CD8-positive, alpha-beta memory T cell (primary cell): Measurements from ENCODE around the gene TRIM8. TPM values are rescaled to one million over a fixed set of nuclear protein-coding genes. Genes with fewer than 3 reads are reported as not detected.

Source experiments
- CTCF ChIA-PET: fragments of 350-600 bp; sonication (Branson Sonifier 250); formaldehyde crosslinking; loops from one replicate; lab custom pipeline; 2021; ENCODE audit warnings: antibody characterized with exemption; lab: Charles Lee
- POLR2A ChIA-PET: fragments of 350-600 bp; sonication (Branson Sonifier 250); formaldehyde crosslinking; loops from one replicate; lab custom pipeline; 2021; ENCODE audit warnings: antibody characterized with exemption; lab: Charles Lee
- DNase-seq, 5 donors: peaks; one replicate each; pipeline versions ENCODE4 v3.0.0 to v3.0.0-alpha.2; 2020 to 2022; ENCODE audit warnings: mixed read lengths in 1 of 5
- H3K27ac ChIP-seq: one replicate; pipeline ENCODE4 v1.7.0; 2013; ENCODE audit warnings: low read depth, mild to moderate bottlenecking, low read length, moderate library complexity
- H3K27me3 ChIP-seq: 2 replicates; pipeline ENCODE4 v1.7.0; 2013; ENCODE audit warnings: low read length, mild to moderate bottlenecking; ENCODE audit not compliant: insufficient read depth, poor library complexity, severe bottlenecking
- H3K36me3 ChIP-seq: 2 replicates; pipeline ENCODE4 v1.7.0; 2013; ENCODE audit warnings: mild to moderate bottlenecking, low read length, moderate library complexity; ENCODE audit not compliant: insufficient read depth
- H3K4me1 ChIP-seq: 2 replicates; pipeline ENCODE4 v1.7.0; 2013; ENCODE audit warnings: mild to moderate bottlenecking, low read length, moderate library complexity; ENCODE audit not compliant: insufficient read depth
- H3K4me3 ChIP-seq: 2 replicates; pipeline ENCODE4 v1.7.0; 2013; ENCODE audit warnings: mild to moderate bottlenecking, low read length
- H3K9me3 ChIP-seq: 2 replicates; pipeline ENCODE4 v1.7.0; 2013; ENCODE audit warnings: mild to moderate bottlenecking, low read length
- H3K27ac Mint-ChIP-seq, 8 donors: one replicate each; pipeline ENCODE4 v1.8.0; 2020 to 2021; ENCODE audit warnings: mixed read lengths in 8 of 8, mild to moderate bottlenecking in 6 of 8, inconsistent platforms in 3 of 8, moderate library complexity in 3 of 8
- H3K27me3 Mint-ChIP-seq, 2 donors: one replicate each; pipeline ENCODE4 v1.8.0; 2020 to 2021; ENCODE audit warnings: mixed read lengths in 2 of 2, mild to moderate bottlenecking in 1 of 2, moderate library complexity in 1 of 2
- H3K36me3 Mint-ChIP-seq, 3 donors: one replicate each; pipeline ENCODE4 v1.8.0; 2020 to 2021; ENCODE audit warnings: mixed read lengths in 3 of 3, inconsistent platforms in 1 of 3, mild to moderate bottlenecking in 1 of 3
- H3K4me1 Mint-ChIP-seq, 3 donors: one replicate each; pipeline ENCODE4 v1.8.0; 2020 to 2021; ENCODE audit warnings: mixed read lengths in 3 of 3, inconsistent platforms in 1 of 3, mild to moderate bottlenecking in 1 of 3
- H3K4me3 Mint-ChIP-seq, 7 donors: one replicate each; pipeline ENCODE4 v1.8.0; 2020 to 2021; ENCODE audit warnings: mixed read lengths in 7 of 7, mild to moderate bottlenecking in 6 of 7, moderate library complexity in 4 of 7, inconsistent platforms in 2 of 7
- H3K9me3 Mint-ChIP-seq, 5 donors: one replicate each; pipeline ENCODE4 v1.8.0; 2020 to 2022; ENCODE audit warnings: mixed read lengths in 5 of 5, mild to moderate bottlenecking in 3 of 5, moderate library complexity in 2 of 5, inconsistent platforms in 1 of 5
- polyA plus RNA-seq: library from polyadenylated mRNA; unstranded; fragments of 300-500 nt; fragmentation: Illumina TruSeq; gene quantifications from one replicate; pipeline ENCODE4 v1.2.3, GENCODE V29; 2021
- total RNA-seq, 2 experiments: library from RNA; stranded (reverse); gene quantifications; one replicate each; pipeline ENCODE4 v1.2.3, GENCODE V29; 2021

The TRIM8 gene
- total and polyA plus RNA-seq, 3 experiments from 2014 or later, result 63.9 to 74.5 (median 72.0) TPM

- Mint-ChIP-seq H3K36me3 (peaks cover 0 to 23% (median 4%) of the 10 kb centered on the region in 3 donors), H3K27me3 (peaks cover 0 to 2% of the 10 kb centered on the region in 2 donors), H3K27ac (peak overlapping the region; percentile 52 to 98 (median 98)), H3K4me3 (peak overlapping the region; percentile 92 to 96 (median 94)), H3K9me3 (no peaks in the 10 kb centered on the region), H3K4me1 (peaks cover 12 to 15% (median 14%) of the 10 kb centered on the region in 3 donors)
- Histone ChIP-seq H3K27me3 (no peaks in the 10 kb centered on the region), H3K9me3 (no peaks in the 10 kb centered on the region), H3K4me1 (peaks cover under 1% of the 10 kb centered on the region), H3K27ac (peak overlapping the region; percentile 64), H3K4me3 (peak overlapping the region; percentile 73), H3K36me3 (no peaks in the 10 kb centered on the region)
- ChIA-PET CTCF (interaction anchor here (0.9 to 1.5 kb wide), 5 partner anchors 10 to 221 kb away, joined by 3 to 9 read pairs (median 4); partner anchors contain the start of genes ARL3, FBXL15 and SFXN2), POLR2A (interaction anchor here (0.6 to 1.8 kb wide), 7 partner anchors 8 to 102 kb away, joined by 3 to 20 read pairs (median 5); partner anchors contain the start of genes ARL3, SFXN2 and WBP1L)
- no peak for DNase-seq
Measured at GRCh38 chr10:102641402-102641801, 2.9 kb upstream of the TRIM8 start.

DNA sequence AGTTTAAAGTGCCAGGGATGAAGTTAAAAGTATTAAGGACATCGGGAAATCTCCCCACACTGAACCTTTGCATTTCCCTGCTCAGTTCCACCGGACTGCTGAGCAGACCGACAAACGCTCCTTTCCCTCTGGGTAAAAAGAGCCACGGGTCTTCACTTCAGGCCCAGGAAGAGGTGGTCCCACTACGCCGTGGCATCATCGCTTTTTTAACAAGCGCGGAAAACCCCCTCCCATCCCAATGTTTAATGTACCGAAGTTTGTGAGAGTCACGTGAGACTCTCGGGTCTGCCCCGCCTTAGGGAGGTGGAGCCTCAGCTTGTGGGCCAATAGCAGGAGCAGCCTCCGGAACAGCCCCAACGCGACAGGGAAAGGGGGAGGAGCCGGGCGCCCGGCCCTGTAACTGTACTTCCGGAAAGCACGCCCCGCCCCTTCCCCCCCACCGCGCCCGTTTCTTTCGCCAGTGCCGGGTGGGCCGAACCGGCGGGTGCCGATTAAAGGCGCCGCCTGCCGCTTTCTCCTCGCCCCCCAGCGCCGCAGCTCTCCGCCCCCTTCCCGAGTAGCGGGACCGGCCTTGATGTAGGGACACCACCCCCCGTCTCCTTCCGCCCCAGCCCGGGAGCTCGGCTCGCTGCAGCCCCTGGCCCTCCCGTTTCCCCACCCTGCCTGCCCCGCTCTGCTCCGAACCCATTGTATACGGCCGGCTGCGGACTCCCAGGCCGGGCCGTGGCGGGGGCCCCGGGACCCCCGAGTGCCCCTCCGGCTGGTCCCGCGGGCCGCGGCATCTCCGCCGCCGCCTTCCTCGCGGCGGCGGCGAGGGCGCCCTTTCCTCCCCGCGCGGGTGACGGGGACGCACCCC lies 2.2 kb upstream of the TRIM8 start:
- no peaks in the 10 kb centered on the region for H3K9me3 Mint-ChIP-seq
- peak overlapping the region; percentile 93 to 96 (median 94) for H3K4me3 Mint-ChIP-seq
- Histone ChIP-seq H3K9me3 (no peaks in the 10 kb centered on the region), H3K27me3 (no peaks in the 10 kb centered on the region), H3K36me3 (no peaks in the 10 kb centered on the region), H3K27ac (peak overlapping the region; percentile 88), H3K4me3 (peak overlapping the region; percentile 73), H3K4me1 (peaks cover 8% of the 10 kb centered on the region)
- H3K36me3 Mint-ChIP-seq, result peaks cover 0 to 27% (median 4%) of the 10 kb centered on the region in 3 donors
- peak; percentile 93 to 99 (median 97) for DNase-seq
- peak overlapping the region; percentile 52 to 98 (median 98) for H3K27ac Mint-ChIP-seq
- ChIA-PET POLR2A (interaction anchor here (0.6 to 1.8 kb wide), 12 partner anchors 9 to 549 kb away, joined by 3 to 20 read pairs (median 4); partner anchors contain the start of genes ACTR1A, ARL3, NFKB2 and SFXN2), CTCF (interaction anchor here (0.6 to 1.5 kb wide), 7 partner anchors 11 to 221 kb away, joined by 3 to 9 read pairs (median 4); partner anchors contain the start of genes ARL3, FBXL15 and SFXN2)
- H3K27me3 Mint-ChIP-seq, result peaks cover 0 to 2% of the 10 kb centered on the region in 2 donors
- H3K4me1 Mint-ChIP-seq, result peaks cover 18% of the 10 kb centered on the region in 3 donors

DNA sequence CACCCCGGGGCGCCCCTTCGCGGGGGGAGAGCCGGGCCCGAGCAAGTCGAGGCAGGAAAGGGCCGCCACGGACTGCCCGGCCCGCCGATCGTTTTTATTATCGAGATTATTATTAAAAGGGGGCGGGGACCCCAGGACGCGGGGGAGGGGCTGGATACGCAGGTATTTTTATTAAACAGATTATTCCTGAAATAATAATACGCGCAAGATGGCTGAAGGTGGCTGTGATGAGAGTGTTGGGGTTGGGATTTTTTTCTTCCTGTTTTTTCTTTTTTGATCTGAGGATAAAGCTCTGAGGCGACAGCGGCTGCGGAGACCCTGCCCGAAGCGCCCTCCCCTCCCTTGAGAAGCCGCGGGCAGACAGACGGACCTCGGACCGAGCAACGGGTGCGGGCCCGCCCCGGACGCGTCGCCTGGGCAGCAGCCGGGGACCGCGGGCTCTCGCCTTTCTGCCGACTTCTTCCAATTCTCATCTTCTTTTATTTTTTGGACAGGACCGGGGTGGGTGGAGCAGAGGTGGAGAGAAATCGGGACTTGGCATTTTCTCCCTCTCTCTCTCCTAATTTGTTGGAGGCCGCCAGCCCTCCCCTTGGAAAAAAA lies 1.4 kb upstream of the TRIM8 start:
- Histone ChIP-seq H3K4me1 (peaks cover 15% of the 10 kb centered on the region), H3K27me3 (no peaks in the 10 kb centered on the region), H3K36me3 (no peaks in the 10 kb centered on the region), H3K9me3 (no peaks in the 10 kb centered on the region), H3K27ac (peak overlapping the region; percentile 88), H3K4me3 (peak overlapping the region; percentile 73)
- Mint-ChIP-seq H3K27ac (peak overlapping the region; percentile 80 to 97 (median 93)), H3K36me3 (peaks cover 0 to 27% (median 4%) of the 10 kb centered on the region in 3 donors), H3K4me3 (peak overlapping the region; percentile 89 to 96 (median 94)), H3K9me3 (no peaks in the 10 kb centered on the region), H3K4me1 (peaks cover 25 to 26% (median 26%) of the 10 kb centered on the region in 3 donors), H3K27me3 (peaks cover 0 to 2% of the 10 kb centered on the region in 2 donors)
- POLR2A ChIA-PET, result interaction anchor here (0.9 to 1.8 kb wide), 6 partner anchors 28 to 247 kb away, joined by 4 to 20 read pairs (median 6); partner anchors contain the start of genes ACTR1A, ARL3, NFKB2 and SFXN2
- CTCF ChIA-PET, result interaction anchor here (0.6 to 1.5 kb wide), 2 partner anchors 36 to 71 kb away, joined by 3 to 9 read pairs; partner anchors contain the start of genes ARL3 and SFXN2
- DNase-seq, result peak in 3 of 5 donors; percentile 38 to 76 (median 41)

- POLR2A ChIA-PET, result interaction anchor here (0.9 to 4.1 kb wide), 14 partner anchors 8 to 248 kb away, joined by 3 to 62 read pairs (median 4); partner anchors contain the start of genes ACTR1A, ARL3, NFKB2 and SFXN2
- Histone ChIP-seq H3K36me3 (no peaks in the 10 kb centered on the region), H3K27me3 (no peaks in the 10 kb centered on the region), H3K27ac (peak overlapping the region; percentile 88), H3K4me1 (peaks cover 21% of the 10 kb centered on the region), H3K9me3 (no peaks in the 10 kb centered on the region), H3K4me3 (peak overlapping the region; percentile 73)
- Mint-ChIP-seq H3K4me3 (peak overlapping the region; percentile 89 to 96 (median 94)), H3K36me3 (peaks cover 0 to 27% (median 4%) of the 10 kb centered on the region in 3 donors), H3K27ac (peak overlapping the region in 5 of 8 donors; percentile 74 to 97 (median 94)), H3K9me3 (no peaks in the 10 kb centered on the region), H3K27me3 (peaks cover 0 to 2% of the 10 kb centered on the region in 2 donors), H3K4me1 (peaks cover 32% of the 10 kb centered on the region in 3 donors)
- peak in 4 of 5 donors; percentile 26 to 60 (median 32) for DNase-seq
- CTCF ChIA-PET, result interaction anchor here (1.0 to 3.7 kb wide), 10 partner anchors 8 to 140 kb away, joined by 3 to 43 read pairs (median 6); partner anchors contain the start of genes ARL3, SFXN2 and SUFU
Measured at GRCh38 chr10:102643336-102644065, 778 bp upstream of the TRIM8 start.

DNA sequence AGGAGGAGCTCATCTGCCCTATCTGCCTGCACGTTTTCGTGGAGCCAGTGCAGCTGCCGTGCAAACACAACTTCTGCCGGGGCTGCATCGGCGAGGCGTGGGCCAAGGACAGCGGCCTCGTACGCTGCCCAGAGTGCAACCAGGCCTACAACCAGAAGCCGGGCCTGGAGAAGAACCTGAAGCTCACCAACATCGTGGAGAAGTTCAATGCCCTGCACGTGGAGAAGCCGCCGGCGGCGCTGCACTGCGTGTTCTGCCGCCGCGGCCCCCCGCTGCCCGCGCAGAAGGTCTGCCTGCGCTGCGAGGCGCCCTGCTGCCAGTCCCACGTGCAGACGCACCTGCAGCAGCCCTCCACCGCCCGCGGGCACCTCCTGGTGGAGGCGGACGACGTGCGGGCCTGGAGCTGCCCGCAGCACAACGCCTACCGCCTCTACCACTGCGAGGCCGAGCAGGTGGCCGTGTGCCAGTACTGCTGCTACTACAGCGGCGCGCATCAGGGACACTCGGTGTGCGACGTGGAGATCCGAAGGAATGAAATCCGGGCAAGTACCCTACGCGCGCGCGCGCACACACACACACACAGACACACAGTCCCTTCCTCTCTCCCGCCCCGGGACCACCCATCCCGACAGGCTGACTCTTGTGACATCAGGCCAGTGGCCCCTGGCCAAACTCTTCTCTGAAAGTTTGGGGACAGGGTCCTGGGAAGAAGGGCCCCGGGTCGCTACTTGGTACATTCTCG lies 538 bp downstream of the TRIM8 start:
- Mint-ChIP-seq H3K4me1 (peaks cover 40 to 46% (median 42%) of the 10 kb centered on the region in 3 donors), H3K36me3 (peaks cover 0 to 28% (median 4%) of the 10 kb centered on the region in 3 donors), H3K9me3 (no peaks in the 10 kb centered on the region), H3K27ac (peak overlapping the region; percentile 87 to 99 (median 95)), H3K27me3 (peaks cover 0 to 2% of the 10 kb centered on the region in 2 donors), H3K4me3 (peak overlapping the region; percentile 91 to 100 (median 96))
- H3K9me3 ChIP-seq, result no peaks in the 10 kb centered on the region
- CTCF ChIA-PET, result interaction anchor here (0.7 to 3.7 kb wide), 19 partner anchors 9 to 283 kb away, joined by 3 to 43 read pairs (median 4); partner anchors contain the start of genes ARL3, SFXN2 and SUFU
- POLR2A ChIA-PET, result interaction anchor here (0.5 to 4.1 kb wide), 18 partner anchors 9 to 808 kb away, joined by 3 to 62 read pairs (median 4); partner anchors contain the start of genes ACTR1A, ARL3, NFKB2 and SFXN2
- H3K4me1 ChIP-seq, result peaks cover 35% of the 10 kb centered on the region
- DNase-seq, result peak; percentile 69 to 87 (median 77)
- H3K27me3 ChIP-seq, result no peaks in the 10 kb centered on the region
- H3K36me3 ChIP-seq, result no peaks in the 10 kb centered on the region
- peak overlapping the region; percentile 86 for H3K27ac ChIP-seq
- peak overlapping the region; percentile 94 for H3K4me3 ChIP-seq

GRCh38 chr10:102645388-102645740 lies 1.1 kb downstream of the TRIM8 start:
- POLR2A ChIA-PET, result interaction anchor here (0.5 to 4.1 kb wide), 11 partner anchors 10 to 809 kb away, joined by 3 to 62 read pairs (median 4); partner anchors contain the start of genes ACTR1A, ARL3, NFKB2 and SFXN2
- Histone ChIP-seq H3K36me3 (no peaks in the 10 kb centered on the region), H3K27me3 (no peaks in the 10 kb centered on the region), H3K4me3 (peak overlapping the region; percentile 94), H3K27ac (peak overlapping the region; percentile 86), H3K9me3 (no peaks in the 10 kb centered on the region), H3K4me1 (peaks cover 40% of the 10 kb centered on the region)
- peak overlapping the region; percentile 91 to 100 (median 96) for H3K4me3 Mint-ChIP-seq
- CTCF ChIA-PET, result interaction anchor here (0.7 to 3.7 kb wide), 14 partner anchors 9 to 283 kb away, joined by 3 to 43 read pairs (median 4); partner anchors contain the start of genes ARL3 and SFXN2
- peaks cover 0 to 2% of the 10 kb centered on the region in 2 donors for H3K27me3 Mint-ChIP-seq
- H3K9me3 Mint-ChIP-seq, result no peaks in the 10 kb centered on the region
- H3K4me1 Mint-ChIP-seq, result peaks cover 44 to 51% (median 45%) of the 10 kb centered on the region in 3 donors
- H3K36me3 Mint-ChIP-seq, result peaks cover 0 to 28% (median 4%) of the 10 kb centered on the region in 3 donors
- DNase-seq, result peak in 4 of 5 donors; percentile 28 to 69 (median 40)
- H3K27ac Mint-ChIP-seq, result peak overlapping the region; percentile 87 to 99 (median 95)
